Spinal cord (tissue), 10 donors: ENCODE results near the gene S100A12. TPM values are rescaled to one million over a fixed set of nuclear protein-coding genes. Genes with fewer than 3 reads are reported as not detected.

Experiments used
- DNase-seq, 6 donors: peaks; one replicate each; pipeline versions ENCODE4 v3.0.0 to v3.0.0-alpha.2; 2013 to 2015; ENCODE audit warnings: low spot score in 6 of 6, low read depth in 4 of 6
- H3K27ac ChIP-seq: one replicate; pipeline ENCODE4 v1.5.1; 2013; ENCODE audit warnings: low read depth, low read length, control low read depth
- H3K27me3 ChIP-seq: one replicate; pipeline ENCODE4 v1.6.1; 2013; ENCODE audit warnings: low read length; ENCODE audit not compliant: control insufficient read depth, insufficient read depth
- H3K36me3 ChIP-seq: one replicate; pipeline ENCODE4 v1.6.1; 2013; ENCODE audit warnings: low read length; ENCODE audit not compliant: control insufficient read depth, insufficient read depth
- H3K4me1 ChIP-seq: one replicate; pipeline ENCODE4 v1.6.1; 2013; ENCODE audit warnings: low read length; ENCODE audit not compliant: control insufficient read depth, insufficient read depth
- H3K4me3 ChIP-seq: one replicate; pipeline ENCODE4 v1.5.1; 2013; ENCODE audit warnings: low read depth, low read length, control low read depth
- H3K9me3 ChIP-seq: one replicate; pipeline ENCODE4 v1.6.1; 2013; ENCODE audit warnings: low read length; ENCODE audit not compliant: control insufficient read depth, insufficient read depth
- WGBS: methylation state at CpG from one replicate; pipeline ENCODE4 v1.1.5; 2013; ENCODE audit warnings: missing lambda C conversion rate; ENCODE audit not compliant: insufficient coverage; 5-methylcytosine and 5-hydroxymethylcytosine counted together
- polyA plus RNA-seq, 2 donors: library from polyadenylated mRNA; unstranded; fragments of 120-200 nt; gene quantifications; one replicate each; pipeline ENCODE4 v1.2.1, GENCODE V29; 2013; ENCODE audit not compliant: insufficient read length in 2 of 2
- total RNA-seq, 2 donors: library from RNA; depleted of rRNA in 1 of 2; stranded (reverse); fragments of 120-200 nt in 1 of 2; fragments of >200 nt in 1 of 2; gene quantifications; one replicate each; pipeline versions ENCODE4 v1.2.3 to v1.2.4, GENCODE V29; 2013 to 2014
- donor health status: healthy.

The S100A12 gene
- total and polyA plus RNA-seq, 4 donors, result 1.4 to 87.6 TPM; not detected in 2

DNA sequence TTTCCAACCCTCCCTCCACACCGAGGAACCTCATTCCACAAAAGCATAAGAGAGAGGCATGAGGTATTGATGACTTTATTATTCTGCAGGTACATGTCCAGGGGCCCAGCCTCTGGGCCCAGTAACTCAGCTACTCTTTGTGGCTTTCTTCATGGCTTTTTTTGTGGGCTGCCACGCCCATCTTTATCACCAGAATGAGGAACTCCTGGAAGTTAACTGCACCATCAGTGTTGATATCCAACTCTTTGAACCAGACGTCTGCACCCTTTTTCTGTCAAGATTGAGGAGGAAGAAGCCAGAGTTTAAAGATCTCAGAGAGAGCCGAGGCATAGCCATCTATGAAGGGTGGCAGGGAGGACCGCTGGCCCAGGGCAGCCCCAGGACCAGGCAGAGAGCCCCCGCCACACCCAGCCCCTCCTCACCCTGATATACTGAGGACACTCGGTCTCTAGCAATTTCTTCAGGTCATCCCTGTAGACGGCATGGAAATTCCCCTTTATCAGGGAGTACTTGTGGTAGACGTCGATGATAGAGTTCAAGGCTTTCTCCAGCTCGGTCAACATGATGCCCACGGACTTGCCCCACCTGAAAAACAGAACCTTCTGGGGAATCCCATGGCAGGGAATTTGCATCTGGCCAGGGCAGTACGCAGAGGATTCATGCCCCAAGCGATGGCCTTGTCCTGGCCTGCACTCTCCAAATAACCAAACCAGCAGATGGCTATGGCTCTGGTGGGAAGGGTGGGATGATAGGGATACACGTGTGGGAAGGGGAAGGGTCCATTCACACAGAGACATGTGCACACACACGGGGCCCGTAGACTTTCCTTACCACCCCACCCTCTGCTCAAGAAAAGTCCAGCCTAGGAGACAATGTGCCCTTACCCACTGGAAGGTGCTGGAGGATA, 14.8 kb upstream of the S100A12 start:
- no peaks in the 10 kb centered on the region for H3K36me3 ChIP-seq
- no peak for DNase-seq
- no peak overlapping the region for H3K27ac ChIP-seq
- no peaks in the 10 kb centered on the region for H3K9me3 ChIP-seq
- no peaks in the 10 kb centered on the region for H3K4me1 ChIP-seq
- H3K4me3 ChIP-seq, result no peak overlapping the region
- WGBS, result 81% methylated on average over 10 of the region's 17 CpGs
- H3K27me3 ChIP-seq, result peaks cover 2% of the 10 kb centered on the region

DNA sequence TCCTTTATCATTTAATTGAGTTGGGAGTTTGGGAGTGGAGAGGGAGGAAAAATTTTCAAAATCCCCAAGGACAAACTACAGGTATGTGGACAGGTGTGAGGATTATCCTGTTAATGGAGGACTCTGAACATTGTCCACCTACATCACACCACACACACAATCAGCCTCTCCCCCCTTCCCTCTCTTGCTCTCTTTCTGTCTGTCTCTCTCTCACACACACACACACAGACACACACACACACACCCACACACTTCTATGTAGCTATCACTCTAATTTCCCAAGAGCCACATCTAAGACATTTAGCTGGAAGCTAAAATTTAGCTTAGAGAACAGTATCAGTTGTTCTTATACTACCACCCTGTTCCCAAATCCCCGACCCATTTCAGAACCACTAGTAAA, 14.0 kb upstream of the S100A12 start:
- peaks cover 2% of the 10 kb centered on the region for H3K27me3 ChIP-seq
- no peak for DNase-seq
- no peaks in the 10 kb centered on the region for H3K4me1 ChIP-seq
- no peak overlapping the region for H3K27ac ChIP-seq
- H3K4me3 ChIP-seq, result no peak overlapping the region
- no CpG with 5 or more reads among the region's 1 CpG for WGBS
- no peaks in the 10 kb centered on the region for H3K36me3 ChIP-seq
- H3K9me3 ChIP-seq, result no peaks in the 10 kb centered on the region

DNA sequence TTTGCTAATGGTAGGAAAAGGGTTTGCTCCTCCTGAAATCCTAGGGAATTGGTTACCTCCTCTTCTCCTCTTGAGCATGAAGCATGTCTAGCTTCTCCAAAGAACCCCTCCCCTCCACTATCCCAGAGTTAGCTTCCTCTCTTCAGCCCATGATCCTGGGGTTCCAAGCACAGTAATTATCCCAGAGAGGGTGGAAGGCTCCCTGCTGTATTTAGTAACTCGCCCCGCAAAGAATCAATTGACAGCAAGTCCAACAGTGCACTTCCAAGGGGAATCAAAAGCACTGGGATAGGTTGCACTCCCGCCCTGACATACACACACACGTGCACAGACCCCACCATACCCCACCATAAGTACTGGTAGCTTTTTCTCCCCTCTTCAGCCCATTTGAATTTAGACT, 12.4 kb upstream of the S100A12 start:
- Histone ChIP-seq H3K4me1 (no peaks in the 10 kb centered on the region), H3K4me3 (no peak overlapping the region), H3K27me3 (peaks cover 2% of the 10 kb centered on the region), H3K36me3 (no peaks in the 10 kb centered on the region), H3K9me3 (no peaks in the 10 kb centered on the region), H3K27ac (no peak overlapping the region)
- DNase-seq, result no peak
- 83% methylated on average over 4 of the region's 4 CpGs for WGBS

DNA sequence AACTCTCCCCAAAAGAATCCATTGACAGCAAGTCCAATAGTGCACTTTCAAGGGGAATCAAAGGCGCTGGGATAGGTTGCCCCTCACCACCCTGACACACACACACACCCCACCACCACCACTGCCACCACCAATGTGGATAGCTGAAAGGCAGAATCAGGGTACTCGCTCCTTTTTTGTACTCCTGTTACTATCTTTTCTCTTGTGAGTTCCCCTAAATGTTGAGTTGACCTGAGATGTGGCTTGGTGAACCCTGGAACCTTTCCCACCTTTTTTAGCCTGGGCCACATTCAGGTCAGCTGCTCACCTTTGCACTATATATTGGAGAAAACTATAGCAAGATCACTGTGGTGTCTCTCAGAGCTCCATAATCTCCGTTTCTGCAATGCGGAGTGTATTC, 11.6 kb upstream of the S100A12 start:
- no peak for DNase-seq
- Histone ChIP-seq H3K27ac (no peak overlapping the region), H3K9me3 (no peaks in the 10 kb centered on the region), H3K27me3 (peaks cover 2% of the 10 kb centered on the region), H3K36me3 (no peaks in the 10 kb centered on the region), H3K4me3 (no peak overlapping the region), H3K4me1 (no peaks in the 10 kb centered on the region)
- WGBS, result 67% methylated on average over 1 of the region's 4 CpGs

DNA sequence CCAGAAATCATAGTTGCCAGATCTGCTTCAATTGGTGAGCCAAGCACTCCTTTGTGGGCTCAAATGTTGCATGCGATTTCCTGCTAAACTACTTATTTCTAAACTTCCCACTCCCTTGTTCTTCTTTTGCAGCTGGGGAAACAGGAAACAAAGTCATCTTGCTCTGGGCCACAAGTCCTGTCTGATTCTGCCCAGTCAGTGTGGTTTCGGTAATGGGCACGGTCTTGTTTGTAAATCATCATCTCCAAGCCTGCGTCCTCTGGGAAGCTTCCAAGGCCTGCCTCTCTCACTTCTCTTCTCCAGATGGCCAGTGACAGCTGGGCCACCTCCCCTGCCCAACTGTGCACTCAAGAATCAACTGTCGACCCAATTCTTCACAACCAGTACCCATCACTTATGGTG, 11.1 kb upstream of the S100A12 start:
- Histone ChIP-seq H3K4me1 (no peaks in the 10 kb centered on the region), H3K27me3 (peaks cover 2% of the 10 kb centered on the region), H3K9me3 (no peaks in the 10 kb centered on the region), H3K27ac (no peak overlapping the region), H3K4me3 (no peak overlapping the region), H3K36me3 (no peaks in the 10 kb centered on the region)
- WGBS, result 83% methylated on average over 4 of the region's 5 CpGs
- peak in 1 of 6 donors; percentile 3 for DNase-seq

DNA sequence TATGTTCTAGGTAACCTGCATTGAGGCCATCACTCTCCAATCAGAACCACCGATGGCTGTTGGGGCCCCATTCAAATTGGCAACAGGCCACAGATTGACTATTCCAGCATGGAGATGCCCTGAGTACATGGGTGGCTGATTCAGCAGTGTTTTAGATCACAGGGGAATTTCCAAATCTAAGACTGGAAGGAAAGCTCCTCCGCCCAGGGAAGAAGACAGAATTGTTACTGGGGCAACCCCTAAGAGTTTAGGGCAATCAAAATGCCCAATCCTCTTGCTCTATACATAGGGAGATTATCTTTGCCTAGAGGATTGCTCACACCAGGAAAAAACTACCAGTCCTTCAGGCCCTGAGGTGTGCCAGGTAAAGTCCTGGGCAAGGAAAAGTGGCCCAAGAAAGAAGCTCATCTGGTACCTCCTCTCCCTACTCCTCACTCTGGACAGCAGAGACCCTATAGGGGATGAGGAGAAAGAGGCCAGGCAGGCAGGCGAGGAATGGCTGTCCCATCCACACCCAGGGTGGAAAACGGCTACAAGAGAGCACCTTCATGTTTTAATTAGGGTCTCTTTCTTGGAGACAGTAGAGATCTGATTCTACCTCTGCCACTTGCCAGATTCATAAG, 9.6 kb upstream of the S100A12 start:
- H3K27me3 ChIP-seq, result no peaks in the 10 kb centered on the region
- no peaks in the 10 kb centered on the region for H3K36me3 ChIP-seq
- no peaks in the 10 kb centered on the region for H3K4me1 ChIP-seq
- 83% methylated on average over 1 of the region's 4 CpGs for WGBS
- H3K9me3 ChIP-seq, result no peaks in the 10 kb centered on the region
- no peak overlapping the region for H3K4me3 ChIP-seq
- no peak overlapping the region for H3K27ac ChIP-seq
- no peak for DNase-seq

DNA sequence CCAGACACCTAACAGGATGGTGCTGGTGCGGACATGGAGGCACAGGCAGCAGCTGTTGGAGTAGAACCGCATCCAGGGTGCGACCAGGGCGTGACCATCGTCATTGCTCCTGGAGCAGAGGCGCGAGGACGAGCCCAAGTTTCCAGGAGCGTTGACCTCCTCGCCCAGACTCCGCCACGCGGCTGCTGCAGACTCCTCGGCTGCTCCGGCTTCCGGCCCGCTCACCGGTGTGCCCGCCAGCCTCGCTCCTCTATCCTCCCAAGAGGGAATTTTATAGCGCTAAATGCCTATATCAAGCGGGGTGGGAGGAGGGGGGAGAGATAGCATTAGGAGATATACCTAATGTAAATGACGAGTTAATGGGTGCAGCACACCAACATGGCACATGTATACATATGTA, 5.3 kb upstream of the S100A12 start:
- no peak overlapping the region for H3K27ac ChIP-seq
- H3K27me3 ChIP-seq, result no peaks in the 10 kb centered on the region
- 92% methylated on average over 17 of the region's 23 CpGs for WGBS
- H3K36me3 ChIP-seq, result no peaks in the 10 kb centered on the region
- DNase-seq, result no peak
- no peak overlapping the region for H3K4me3 ChIP-seq
- H3K9me3 ChIP-seq, result no peaks in the 10 kb centered on the region
- no peaks in the 10 kb centered on the region for H3K4me1 ChIP-seq

DNA sequence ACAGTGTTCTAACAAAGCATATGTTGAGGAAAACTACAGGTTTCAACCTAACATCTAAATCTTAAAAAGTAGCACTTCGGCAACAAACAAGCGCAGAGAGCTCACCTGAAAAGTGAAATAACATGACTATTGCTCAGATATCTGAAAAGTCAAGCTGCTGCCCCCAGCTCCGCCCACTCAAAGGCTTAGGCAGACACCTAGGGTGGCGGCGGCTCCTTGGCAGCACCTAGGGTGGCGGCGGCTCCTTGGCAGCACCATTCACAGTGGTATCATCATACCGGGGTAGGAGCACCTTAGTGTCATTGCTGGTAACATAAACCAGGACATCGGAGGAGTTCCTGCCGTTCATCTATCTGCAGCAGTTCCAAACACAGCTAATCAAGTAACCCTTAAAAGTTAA, 4.2 kb upstream of the S100A12 start:
- DNase-seq, result no peak
- 88% methylated on average over 8 of the region's 10 CpGs for WGBS

DNA sequence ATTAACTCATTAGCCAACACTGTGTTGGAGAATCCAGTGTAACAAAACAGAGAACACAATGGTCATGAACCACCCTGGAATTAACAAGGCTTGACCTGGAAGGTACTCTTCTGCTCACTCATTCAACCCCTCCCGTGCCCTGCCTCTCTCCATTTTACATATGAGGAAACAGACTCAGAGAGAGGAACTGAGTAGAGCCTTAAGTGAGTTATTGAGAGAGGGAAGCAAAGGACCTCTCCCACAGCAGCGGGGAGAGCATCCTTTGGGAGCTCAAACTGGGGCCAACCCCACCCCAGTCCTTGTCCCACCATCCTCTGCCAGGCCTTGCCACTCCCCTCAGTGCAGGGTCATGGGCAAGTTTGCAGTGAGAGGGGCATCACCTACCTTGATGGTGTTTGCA, 1.4 kb downstream of the S100A12 start:
- Histone ChIP-seq H3K36me3 (no peaks in the 10 kb centered on the region), H3K27me3 (no peaks in the 10 kb centered on the region), H3K9me3 (no peaks in the 10 kb centered on the region), H3K4me1 (no peaks in the 10 kb centered on the region), H3K4me3 (no peak overlapping the region), H3K27ac (no peak overlapping the region)
- WGBS, result 100% methylated on average over 1 of the region's 2 CpGs
- no peak for DNase-seq

More for the DNA sequence above, 4.2 kb upstream of the S100A12 start:
- Histone ChIP-seq H3K4me1 (no peaks in the 10 kb centered on the region), H3K9me3 (no peaks in the 10 kb centered on the region), H3K4me3 (no peak overlapping the region), H3K27ac (no peak overlapping the region), H3K27me3 (no peaks in the 10 kb centered on the region), H3K36me3 (no peaks in the 10 kb centered on the region)

DNA sequence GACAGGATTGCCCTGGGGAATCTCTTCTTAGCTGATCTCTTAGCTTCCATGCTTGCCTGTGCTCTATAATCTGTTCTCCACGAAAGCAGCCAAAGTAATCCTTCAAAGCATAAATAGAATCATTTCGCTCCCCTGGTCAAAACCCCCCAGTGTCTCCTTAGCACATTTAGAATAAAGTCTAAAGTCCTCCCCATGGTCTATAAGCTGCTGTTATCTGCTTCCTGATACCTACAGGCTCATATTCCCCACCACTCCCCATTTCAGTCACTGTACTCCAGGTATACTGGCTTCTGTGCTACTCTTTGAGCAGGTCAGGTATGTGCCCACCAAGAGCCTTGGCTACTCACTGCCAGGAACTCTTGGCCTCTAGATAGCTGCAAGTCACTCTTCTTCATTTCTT, 2.9 kb downstream of the S100A12 start:
- H3K27ac ChIP-seq, result no peak overlapping the region
- DNase-seq, result no peak
- no peaks in the 10 kb centered on the region for H3K36me3 ChIP-seq
- H3K4me1 ChIP-seq, result no peaks in the 10 kb centered on the region
- H3K27me3 ChIP-seq, result no peaks in the 10 kb centered on the region
- H3K9me3 ChIP-seq, result no peaks in the 10 kb centered on the region
- 94% methylated on average over 2 of the region's 2 CpGs for WGBS
- H3K4me3 ChIP-seq, result no peak overlapping the region
